ENCODE measurements around the gene TBPL2.
A peak's percentile ranks its signal among the peaks of the same experiment; 100 is the strongest.
"Not testable (repeated sequence)": the region's sequence is repeated elsewhere in the genome, so short reads cannot be mapped to it uniquely, and the experiment has no call there.

TBPL2 gene

GRCh38 chr14:55440385-55440784 is at the start of gene TBPL2:
Gene TBPL2 (minus strand): TSS chr14:55440616. CDS start chr14:55440449, 167 bp downstream.
- no peak for DNase-seq

DNA sequence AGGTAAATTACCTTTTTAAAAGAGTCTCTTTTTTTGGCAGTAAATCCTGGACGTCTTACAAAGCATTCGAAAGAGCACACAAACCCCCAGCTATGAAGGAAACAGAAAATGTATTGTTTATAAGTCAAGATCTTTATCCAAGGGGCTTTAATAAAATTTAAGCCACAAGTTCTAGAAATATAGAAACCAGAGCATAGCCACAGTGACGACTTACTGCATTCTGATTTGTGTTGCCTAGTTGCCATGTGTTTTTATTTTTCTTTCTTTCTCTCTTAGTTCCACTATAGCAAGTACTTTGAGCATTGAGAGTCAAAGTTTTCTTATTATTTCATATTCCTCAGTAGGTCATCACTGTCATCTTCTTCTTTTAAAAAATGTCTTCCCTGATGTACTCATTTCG is 47.8 kb upstream of the TBPL2 start:
- no peak for DNase-seq

DNA sequence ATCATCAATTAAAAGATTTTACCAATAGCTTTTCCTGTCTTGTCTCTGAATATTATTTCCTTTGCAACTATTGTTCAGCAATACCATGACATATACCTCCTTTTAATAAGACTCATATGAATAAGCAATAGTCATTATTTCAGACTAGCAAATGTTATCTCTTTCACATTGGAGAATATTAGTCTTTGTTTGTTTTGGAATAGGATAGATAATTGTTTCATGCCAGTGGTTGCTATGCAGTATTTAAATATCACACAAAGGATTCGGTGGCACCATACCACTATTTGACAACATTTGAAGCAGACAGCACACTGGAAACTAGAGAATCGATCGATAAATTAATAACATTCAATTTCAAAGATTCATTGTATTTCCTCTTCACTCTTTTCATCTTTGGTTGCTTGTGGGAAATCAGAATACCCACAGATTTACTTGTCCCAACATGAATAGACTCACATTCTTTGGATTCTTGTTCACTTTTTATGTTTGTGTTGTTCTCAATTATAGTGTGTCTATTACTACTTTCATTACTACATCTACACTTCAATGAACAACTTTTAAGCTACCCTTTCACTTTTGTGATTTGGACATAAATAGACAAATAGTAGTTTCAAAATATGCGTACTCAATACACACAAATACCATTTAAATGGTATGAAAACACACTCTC is 42.7 kb upstream of the TBPL2 start:
- no peak for DNase-seq

DNA sequence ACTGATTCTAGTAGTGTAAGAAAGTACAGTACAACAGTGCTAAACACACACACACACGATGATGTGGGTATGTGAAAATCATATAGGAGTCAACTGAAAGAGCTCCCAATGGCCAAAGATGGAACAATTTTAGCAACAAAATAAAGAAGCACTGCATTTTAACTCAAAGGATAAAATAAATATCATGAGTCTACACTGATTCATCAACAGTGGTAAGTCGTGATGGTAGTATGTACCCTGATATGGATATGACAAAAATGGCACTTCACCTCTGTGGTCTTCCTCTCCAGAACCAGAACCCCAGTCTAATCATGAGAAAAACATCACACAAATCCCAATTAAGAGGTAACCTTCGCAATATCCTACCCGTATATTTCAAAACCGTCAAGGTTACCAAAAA is 41.4 kb upstream of the TBPL2 start:
- no peak for DNase-seq

- DNase-seq: no peak
These were observed 37.3 kb upstream of the TBPL2 start for GRCh38 chr14:55477680-55478079.

GRCh38 chr14:55476448-55476847 is 36.0 kb upstream of the TBPL2 start:
- DNase-seq: not testable (repeated sequence)

DNA sequence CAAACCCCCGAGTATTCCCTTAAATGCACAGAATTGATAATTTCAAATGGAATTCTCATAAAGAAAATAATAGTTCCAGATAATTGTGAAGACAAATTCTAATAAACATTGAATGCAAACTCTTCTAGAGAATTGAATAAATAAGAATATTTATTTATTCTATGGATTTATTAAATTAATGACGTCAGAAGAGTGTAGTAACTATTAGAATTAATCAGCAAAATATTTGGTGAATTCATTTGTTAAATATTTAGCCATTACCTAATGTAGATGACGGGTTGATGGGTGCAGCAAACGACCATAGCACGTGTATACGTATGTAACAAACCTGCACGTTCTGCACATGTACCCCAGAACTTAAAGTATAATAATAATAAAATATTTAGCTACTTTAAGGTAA is 33.4 kb upstream of the TBPL2 start:
- no peak for DNase-seq

GRCh38 chr14:55470025-55470424 is 29.6 kb upstream of the TBPL2 start:
- no peak for DNase-seq

- no peak for DNase-seq
These were observed 26.9 kb upstream of the TBPL2 start for GRCh38 chr14:55467307-55467706.

DNA sequence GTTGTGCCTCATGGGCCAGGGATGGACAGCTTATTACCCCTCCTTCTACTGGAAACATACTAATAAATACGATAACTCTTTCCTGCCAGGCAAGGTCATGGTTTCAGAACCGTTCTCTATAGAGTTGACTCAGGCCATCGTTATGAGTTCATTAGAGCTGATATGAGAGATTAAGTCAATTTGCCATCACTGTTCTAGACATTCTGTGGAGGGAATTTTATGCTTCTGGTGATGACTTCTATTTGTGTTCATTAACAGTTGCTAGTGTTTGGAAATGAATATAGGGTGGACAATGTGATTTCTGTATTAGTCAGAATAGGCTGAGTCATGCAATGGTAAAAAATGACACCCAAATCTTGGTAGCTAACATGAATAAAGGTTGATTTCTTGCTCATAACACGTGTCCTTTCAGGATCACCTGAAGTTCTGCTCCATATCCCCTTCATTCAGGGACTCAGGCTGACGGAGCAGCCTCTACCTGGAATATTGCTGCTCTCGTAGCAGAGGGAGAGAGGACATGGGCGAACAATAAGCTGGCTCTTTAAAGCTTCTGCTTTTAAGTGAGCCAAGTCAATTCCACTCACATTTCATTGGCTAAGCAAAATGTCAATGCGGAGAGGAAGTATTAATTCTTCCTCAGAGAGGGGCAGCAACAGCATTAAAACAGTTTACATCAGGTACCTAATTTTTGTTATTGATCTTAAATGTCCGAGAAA is 18.5 kb upstream of the TBPL2 start:
- DNase-seq: no peak

DNA sequence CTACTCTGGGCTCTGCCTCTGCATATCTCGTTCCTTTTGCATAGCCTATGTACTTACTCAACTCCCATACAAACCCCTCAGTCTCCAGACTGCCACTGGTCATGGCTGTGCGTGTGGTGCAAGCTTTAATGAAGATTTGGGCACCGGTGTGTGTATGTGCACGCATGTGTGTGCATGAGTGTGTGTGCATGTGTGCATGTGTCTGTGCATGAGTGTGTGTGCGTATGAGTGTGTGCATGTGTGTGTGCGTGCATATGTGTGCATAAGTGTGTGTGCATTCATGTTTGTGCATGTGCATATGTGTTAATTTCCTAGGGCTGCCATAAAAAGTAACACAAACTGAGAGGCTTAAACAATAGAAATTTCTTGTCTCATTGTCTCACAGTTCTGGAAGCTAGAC is 17.1 kb upstream of the TBPL2 start:
- DNase-seq: no peak

GRCh38 chr14:55456411-55456810 is 16.0 kb upstream of the TBPL2 start:
- not testable (repeated sequence) for DNase-seq

DNA sequence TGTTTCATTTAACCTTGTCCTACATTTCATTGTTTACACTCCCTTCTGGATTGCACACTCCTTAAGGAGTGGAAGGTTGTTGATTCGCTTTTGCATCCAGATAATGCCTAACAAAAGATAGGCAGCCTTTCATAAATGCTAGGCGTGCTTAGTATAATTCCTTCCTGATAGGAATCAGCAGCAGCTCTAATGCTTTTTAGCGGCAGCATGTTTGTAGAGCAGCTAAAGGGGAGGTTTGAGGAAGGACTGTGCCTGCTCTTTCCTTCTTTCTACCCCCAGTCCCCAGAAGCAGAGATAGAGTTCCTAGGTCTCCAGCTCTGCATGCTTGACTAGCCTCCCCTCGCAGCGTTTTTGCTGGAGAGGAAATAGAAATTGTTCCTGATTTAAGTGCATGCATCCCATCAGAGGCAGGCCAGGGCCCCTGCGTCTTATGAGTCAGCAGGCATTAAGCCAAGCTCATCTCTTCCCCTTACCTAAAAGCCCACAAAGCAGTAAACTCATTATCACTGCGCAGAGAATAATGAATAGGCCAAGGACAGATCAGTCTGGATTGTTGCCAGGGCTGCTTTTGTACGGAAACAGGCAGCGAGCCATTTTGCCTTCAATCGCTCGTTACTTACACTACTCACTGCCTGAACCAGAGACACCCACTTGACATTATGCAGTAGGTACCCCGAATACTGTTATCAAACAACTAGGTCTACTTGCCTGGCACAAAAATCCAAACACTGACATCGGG is 14.0 kb upstream of the TBPL2 start:
- DNase-seq: no peak

DNA sequence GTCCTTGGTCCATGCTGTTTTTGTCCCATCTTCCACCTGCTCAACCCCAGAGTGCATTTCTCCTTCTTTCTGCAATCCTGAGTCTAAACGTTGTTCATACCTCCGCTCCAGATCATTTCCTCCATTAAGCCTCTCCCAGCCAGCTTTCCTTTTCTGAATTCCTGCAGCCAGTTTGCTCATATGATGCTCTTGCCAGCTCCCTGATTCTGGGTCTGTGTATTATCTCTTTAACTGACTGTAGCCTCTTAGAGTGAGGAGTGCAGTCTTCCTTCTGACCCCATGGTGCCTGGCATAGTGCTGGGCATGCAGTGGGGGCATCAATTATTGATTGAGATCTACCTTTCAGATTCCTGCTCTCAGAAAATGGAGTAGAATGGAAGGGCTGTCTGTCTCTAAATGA is 11.5 kb upstream of the TBPL2 start:
- DNase-seq: no peak

DNA sequence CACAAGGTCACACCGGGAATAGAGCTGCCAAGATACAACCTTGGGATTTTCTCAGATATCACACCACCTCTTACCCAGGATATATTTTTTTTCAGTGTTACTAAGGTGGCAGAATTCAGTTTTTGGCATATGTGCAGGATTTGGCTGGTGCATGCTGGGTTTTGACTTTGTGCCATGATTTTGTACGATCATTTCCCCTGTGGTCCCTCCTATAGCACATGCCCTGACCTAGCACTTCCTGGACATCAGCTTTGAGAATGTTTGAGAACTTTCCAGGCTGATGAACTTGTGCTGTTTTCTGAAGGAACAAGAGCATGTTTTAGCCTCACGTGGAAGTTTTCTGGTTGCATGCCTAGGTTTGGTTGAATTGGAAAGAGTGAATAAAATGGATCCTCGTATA is 11.0 kb upstream of the TBPL2 start:
- no peak for DNase-seq

- no peak for DNase-seq
These were observed 10.6 kb upstream of the TBPL2 start for GRCh38 chr14:55450987-55451386.

- DNase-seq: no peak
These were observed 10.1 kb upstream of the TBPL2 start for GRCh38 chr14:55450539-55450938.

DNA sequence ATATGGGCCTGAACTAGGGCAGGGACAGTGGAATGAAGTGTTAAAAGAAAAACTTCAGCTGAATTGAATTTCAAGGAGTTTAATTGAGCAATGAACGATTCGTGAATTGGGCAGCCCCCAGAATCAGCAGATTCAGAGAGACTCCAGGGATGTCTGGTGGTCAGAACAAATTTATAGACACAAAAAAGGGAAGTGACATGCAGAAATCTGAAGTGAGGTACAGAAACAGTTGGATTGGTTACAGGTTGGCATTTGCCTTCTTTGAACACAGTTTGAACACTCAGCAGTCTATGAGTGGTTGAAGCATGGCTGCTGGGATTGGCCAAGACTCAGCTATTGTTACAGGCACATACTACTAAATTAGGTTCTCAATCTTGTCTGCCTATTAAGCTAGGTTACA is 9.7 kb upstream of the TBPL2 start:
- DNase-seq: no peak

DNA sequence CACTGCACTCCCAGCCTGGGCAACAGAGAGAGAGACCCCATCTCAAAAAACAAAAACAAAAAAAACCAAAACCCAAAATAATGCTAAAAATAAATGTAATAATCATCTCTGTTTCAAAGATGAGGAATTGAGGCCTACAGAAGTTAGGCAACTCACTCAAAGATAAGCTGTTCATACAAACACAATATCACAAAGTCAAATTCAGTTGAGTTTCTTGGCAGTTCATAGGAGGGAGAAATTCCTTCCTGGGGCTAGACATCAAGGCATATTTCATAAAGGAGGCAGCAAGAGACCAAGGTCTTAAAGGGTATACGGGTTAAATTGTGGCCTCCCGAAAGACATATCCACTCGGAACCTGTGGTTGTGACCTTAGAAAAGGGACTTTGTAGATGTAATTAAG is 8.7 kb upstream of the TBPL2 start:
- DNase-seq: no peak

- DNase-seq: peak; percentile 32
These were observed 7.8 kb upstream of the TBPL2 start for GRCh38 chr14:55448141-55448614.

- no peak for DNase-seq
These were observed 6.4 kb upstream of the TBPL2 start for GRCh38 chr14:55446833-55447232.

DNA sequence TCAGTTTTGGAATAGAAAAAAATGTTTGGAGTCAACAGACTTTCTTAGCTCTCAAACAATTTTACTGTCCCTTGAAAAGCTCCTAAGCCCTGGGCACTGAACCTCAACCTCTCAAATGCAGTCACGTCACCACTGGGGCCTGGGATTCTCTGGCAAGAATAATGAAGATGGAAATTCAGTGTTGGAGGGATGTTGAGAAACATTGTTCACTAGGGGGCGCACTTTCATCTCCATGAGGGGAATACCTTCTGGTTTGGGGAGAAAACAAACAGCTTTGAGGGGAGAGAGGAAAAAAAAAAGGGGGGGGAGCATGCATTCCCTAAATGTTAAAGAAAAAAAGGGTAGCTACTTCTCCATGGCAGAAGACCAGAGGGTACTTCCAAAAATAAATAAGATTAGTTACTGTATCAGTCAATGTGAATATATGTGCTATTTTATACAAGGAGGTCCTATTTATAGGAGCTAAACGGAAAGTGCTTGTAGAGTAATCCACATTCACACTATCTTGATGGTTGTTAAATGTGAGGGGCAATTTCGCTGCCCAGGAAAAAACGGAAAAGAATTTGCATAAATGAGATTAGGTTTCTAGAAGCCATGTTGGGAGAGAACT is 5.8 kb upstream of the TBPL2 start:
- peak; percentile 66 for DNase-seq

DNA sequence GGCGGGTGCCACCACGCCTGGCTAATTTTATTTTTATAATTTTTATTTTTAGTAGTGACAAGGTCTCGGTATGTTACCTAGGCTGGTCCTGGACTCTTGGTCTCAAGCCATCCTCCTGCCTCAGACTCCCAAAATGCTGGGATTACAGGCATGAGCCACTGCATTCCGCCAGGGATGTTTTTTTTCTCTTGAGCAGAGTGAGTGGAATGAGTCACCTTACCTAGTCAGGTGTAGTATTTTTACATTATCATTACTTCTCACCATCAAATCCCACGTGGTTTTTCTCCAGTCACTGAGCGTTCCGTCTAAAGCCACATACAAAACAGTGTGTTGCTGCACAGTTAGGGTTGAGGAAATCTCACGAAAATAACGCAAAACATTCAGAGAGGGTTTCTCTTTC is 870 bp upstream of the TBPL2 start:
- DNase-seq: no peak

All from NCI-H1048 (cell line).